Midbrain (tissue), 1 donor: ENCODE measurements around the gene LRRC34.

ENCODE experiments used
- DNase-seq: peaks from one replicate; lab custom pipeline; 2025; lab: John Stamatoyannopoulos, UW

LRRC34 gene

DNA sequence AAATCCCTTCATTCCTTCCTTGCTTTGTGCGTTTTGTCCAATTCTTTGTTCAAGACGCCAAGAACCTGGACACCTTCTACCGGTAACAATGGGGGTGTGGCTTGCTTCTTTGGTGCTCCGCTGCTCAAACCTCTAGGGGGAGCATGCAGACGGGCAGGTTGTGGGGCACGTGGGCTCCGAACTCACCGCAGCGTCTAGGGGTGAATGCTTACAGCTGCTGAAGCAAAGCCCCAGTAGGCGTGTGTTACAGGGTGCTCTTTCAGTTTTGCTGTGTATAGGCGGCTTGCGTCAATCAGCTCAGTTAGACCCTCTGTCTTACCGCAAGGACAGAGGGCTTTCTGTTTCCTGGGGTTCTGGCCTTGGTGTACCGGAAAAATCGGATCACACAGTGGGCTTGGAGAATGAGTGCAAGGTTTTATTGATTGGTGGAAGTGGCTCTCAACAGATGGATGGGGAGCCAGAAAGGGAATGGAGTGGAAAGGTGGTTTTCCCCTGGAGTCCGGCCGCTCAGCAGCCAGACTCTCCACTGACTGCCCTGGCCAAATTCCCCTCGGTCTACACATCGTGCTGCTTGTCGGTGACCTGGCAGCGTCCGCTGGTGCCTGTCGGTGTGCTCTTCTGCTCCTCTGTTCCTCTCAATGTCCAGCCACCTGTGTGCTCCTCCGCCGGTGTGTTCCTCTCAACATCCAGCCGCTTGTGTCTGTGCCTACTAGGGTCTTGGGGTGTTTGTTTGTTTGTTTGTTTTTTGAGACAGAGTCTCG is 1.2 kb upstream of the LRRC34 start:
- peak; percentile 11 for DNase-seq

DNA sequence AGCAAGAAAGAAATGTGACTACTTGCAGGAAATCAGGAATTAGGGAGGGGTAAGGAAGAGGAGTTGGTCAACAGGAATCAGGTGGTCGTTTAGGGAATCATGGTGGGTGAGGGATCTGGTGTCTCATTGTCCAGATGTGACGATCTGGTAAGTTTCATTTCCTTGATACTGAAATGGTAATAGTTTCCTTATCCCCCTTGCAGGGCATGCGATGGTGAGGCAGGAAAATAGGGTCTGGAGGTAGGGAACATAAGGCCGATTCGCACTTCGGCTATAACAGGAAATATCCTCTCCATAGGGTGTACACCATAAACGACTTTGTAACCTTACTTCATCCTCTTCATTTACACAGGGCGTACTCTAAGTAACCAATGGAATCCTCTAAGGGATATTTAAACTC is 574 bp upstream of the LRRC34 start:
- DNase-seq, result no peak

DNA sequence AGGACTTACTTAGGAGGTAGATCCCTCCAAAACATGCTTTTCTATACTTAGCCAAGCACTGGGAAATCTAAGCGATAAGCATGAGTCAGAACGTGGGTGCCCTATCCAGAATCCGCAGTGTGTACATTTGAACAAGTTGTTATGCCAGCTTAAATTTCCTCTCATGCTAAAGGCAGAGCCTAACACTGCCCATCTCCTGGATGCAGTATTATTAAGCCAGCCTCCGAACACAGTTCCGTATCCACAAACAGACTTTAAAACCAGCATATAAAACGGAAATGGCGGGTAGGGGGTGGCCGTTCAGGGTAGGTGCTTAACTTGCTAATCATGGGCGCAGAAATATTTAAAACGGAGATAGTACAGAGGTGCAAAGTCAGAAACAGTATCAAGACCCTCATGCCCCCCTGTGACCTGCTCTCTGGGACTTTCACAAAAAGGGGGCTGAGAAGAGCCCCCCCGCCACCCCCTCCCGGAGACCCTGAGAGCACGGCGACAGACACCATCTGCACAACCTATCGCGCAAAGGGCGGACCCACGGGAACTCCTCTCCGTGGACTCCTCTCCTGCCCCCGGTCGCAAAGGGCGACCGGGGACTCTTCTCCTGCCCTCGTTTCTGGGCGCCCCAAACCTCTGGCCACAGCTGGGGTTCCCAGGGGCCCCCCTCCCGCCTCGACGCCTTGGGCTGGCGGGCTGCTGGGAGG is 923 bp downstream of the LRRC34 start:
- peak; percentile 21 for DNase-seq

DNA sequence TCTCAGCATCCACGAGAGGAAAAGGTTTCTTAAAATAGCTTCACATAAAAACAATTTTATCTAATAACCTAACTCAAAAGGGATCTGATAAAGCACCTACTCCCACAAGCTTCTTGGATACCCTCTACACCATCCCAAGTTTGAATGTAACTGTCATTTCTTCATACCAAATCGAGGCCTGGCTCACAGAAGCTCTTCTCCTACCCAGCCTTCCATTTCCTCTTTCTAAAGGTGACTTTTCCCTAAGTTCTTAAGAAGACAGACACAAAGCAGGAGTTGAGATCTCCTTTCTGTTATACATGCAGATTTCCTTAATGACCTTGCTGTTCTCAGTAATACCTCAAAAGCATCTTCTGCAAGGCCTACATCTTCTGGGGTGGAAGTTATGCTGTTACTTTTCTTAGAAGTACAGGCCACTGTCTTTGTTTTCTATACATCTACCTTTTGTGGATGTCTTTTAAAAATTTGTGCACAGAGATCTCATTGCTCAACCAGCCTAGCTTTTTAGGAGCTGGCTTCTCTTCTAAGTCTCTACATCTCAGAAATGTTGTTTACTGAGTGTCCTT is 3.4 kb downstream of the LRRC34 start:
- DNase-seq, result no peak

DNA sequence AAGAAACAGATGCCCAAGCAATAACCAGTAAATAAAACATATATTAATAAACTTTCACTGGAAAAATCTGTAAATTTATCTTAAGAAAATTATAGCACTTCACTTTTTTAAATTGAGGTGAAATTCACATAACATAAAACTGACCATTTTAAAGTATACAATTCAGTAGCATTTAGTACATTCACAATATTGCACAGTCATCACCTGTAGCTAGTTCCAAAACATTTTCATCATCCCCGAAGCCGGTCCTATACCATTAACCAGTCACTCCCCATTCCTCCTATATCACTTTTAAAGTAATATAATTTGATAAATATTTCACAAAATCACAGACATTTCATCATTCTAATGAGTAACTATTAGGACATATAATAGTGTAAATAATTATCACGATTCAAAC is 8.0 kb downstream of the LRRC34 start:
- no peak for DNase-seq

DNA sequence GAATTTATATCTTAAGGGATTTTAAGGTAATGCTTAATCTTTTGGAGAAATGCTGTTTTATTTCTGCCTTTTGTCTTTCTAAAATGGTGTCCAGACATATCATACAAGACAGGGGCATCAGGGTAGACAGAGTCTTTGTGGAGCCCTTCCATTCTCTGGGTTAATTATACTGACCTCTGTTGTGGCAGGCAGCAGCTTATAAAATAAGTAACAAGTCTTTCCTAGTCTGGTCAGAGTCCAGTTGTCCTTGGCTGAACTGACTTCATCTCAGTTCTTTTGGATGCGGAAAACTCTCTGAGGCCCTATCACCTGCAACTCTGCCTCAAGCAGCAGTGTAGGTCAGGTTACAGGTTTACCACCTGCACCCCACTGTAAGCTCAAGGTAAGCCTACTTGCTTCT is 20.3 kb downstream of the LRRC34 start:
- DNase-seq, result no peak

DNA sequence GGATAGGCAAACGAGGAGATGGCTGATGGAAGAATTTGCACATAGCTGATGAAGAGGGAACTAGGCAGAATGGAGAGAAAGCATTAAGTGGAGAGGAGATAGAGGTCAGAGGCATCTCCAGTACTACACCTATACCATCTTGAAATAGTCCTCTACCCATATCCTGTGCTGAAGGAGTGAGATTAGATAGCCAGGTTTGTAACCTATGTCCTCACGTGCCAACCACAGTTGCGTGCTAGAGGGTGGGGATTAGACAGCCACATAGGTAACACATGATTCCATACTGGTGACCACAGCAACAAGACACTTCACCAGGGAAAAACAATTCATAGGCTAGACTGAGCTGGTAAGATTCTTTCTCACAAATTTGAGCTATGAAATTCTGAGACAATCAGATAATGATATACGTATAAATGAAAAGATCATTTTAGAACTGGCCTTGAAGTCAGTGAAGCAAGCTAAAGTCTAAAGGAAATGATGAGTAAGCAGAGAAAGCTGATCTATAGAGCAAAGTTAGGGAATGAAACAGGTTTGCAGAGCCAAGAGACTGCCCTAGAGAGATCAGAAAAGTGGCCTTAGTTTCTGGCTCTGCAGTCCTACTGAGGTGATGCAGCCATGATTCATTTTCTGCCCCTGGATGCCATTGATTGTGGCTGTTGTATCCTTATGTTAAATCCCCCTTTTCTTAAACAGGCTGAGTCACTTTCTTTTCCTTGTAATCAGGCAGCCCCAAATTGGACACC is 21.8 kb downstream of the LRRC34 start:
- no peak for DNase-seq

DNA sequence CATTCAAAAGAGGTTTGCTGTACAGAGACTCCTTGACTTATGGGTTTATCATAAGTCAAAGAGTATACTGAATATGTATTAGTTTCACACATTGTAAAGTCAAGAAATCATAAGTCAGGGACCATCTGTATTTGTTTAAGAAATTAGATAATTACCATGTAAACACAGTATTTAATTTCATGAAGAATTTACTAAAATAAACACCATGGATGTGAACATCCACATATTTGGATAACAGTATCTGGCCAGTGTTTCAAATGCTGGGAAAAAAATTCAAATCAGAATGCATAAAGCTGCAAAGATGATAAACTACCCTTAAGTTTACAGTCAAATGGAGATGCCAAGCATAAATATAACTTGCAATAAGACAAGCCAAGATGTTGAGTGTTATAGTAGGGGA is 22.5 kb downstream of the LRRC34 start:
- DNase-seq, result no peak

DNA sequence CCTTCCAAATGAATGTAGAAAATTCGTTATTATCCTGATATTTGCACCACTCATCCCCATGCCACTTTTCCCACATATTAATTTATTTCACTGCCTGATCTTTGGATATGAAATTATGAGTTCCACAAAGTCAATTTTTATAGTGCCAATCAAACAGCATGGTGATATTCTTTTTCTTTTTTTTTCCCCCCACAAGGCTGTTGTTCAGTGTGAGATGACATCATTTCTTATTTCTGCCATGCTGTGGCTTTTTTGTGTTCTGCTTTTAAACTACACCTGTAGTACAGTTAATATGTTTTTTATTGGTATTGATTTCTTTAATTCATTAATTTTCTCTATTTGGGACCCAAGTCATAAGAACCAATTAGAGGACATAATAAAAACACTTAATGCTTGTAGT is 24.9 kb downstream of the LRRC34 start:
- DNase-seq, result no peak

DNA sequence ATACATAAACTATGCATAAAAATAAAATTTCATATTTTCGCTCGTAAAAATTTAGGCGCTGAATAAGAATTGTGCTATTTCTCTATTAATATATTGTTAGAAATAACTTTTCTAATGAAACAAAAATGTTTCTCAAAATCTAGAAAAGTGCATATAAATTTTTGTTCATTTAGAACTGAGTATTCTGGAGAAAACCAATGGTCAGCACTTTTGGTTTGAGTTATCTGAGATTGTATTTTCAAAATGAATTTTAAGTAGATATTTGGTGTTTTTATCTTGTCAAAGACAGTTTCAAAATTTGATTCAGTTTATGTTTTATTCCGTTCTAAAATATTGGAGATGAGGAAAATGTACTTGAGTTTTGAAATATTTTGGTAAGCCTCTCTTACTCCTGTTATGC is 25.6 kb downstream of the LRRC34 start:
- no peak for DNase-seq

DNA sequence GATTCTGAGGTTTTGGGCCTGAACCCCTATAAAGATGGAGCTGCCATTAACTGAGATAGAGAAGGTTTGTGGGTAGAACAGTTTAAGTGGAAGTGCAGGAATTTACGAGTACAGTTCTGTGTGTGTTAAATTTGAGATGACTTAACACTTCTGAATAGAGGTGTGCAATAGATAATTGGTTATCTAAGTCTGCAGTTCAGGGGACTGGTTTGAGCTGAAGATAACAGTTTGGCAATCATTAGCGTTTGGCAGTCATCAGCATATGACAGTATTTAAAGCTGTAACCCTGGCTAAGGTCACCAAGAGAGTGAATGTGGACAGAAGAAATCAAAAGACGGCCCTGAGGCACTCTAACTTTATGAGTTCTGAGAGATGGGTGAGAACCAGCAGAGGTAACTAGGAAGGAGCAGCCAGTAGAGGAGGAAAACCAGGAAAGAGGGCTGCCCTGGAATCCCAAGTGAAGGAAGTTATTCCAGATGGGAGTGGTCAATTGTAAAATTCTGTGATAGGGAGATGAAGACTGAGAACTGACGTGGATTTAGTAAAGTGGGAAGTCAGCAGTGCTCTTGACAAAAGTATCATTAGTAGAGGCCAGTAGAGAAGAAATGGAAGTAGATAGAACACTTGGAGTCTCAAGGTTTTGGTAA is 31.4 kb downstream of the LRRC34 start:
- no peak for DNase-seq

DNA sequence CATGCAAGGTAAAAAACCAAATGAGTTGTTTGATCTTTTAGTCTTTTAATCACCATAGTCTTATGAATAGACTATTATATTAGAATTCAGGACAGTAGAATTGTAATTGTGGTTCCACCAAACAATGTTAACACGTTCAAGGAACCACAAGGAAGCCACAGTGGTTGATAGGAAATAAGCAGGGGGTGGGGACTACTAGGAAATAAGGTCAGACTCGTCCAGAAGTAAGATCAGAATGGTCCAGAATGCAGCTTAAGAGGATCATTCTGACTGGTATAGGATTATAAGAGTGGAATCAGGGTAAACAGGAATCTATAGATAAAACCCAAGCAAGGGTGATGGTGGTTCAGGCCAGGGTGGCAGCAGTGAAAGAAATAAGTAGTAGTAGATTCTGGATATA is 32.0 kb downstream of the LRRC34 start:
- DNase-seq, result no peak

DNA sequence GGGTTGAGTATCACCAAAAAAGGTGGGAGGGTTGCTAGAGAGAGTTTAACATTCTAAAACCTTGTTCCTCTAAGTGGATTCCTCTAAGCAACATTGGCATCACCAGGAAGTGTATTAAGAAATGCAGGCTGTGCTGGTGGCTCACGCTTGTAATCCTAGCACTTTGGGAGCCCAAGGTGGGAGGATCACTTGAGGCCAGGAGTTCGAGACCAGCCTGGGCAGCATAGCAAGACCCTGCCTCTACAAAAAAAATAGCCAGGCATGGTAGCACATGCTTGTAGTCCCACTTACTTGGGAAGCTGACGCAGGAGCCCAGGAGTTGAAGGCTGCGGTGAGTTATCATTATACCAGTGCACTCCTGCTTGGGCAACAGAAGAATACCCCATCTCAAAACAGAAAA is 34.9 kb downstream of the LRRC34 start:
- no peak for DNase-seq

DNA sequence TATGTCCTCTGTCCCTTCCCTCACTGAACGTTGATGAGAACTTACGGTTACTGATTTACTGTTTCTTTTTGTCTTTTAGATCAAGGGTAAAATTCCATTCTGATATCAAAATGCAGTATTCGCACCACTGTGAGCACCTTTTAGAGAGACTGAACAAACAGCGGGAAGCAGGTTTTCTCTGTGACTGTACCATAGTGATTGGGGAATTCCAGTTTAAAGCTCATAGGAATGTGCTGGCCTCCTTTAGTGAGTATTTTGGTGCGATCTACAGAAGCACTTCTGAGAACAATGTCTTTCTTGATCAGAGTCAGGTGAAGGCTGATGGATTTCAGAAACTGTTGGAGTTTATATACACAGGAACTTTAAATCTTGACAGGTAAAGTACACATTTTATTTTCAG is 38.5 kb downstream of the LRRC34 start:
- no peak for DNase-seq

DNA sequence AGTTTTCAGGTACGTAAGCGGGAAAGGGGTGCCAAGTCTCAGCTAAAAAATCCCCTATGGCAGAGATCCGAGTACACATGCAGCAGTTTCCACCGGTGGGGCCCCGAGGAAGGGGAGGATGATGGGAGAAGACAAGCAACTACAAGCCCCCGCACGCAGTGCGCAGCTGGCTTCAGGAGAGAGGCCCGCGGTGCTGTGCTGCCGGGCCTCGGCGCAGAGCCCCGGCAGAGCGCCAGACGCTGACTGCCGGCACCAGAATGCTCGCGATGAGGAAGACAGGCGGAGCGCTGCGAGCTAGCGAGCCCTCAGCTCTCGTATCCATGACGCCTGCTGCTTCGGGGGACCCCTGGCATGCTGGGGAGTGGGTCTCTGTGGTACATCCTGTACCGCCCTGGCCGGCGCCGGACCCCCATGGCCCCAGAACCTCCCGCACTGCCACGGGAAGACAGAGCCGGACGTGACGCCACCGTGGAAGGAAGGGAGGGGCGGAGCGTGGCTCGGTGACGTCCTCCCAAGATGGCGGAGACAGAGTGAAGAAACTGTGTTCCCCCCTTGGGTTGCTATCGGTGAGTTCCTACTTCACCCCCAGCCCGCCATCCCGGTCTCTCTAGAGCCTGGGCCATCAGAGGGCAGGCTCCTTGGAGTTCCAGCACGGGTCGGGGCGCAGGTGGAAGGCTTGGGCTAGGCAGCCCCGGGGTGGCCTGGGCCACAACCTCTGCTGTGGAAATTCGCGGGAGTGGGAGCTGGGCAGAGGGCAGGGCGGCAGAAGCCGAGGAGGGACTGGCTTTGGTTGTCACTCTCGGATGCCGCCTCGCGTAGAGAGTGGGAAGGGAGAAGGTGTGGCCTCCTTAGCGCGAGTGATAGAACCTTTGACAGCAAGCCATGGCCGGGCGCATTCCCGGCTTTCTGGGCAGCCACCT is 39.5 kb downstream of the LRRC34 start, which contains the start of gene MYNN:
MYNN (plus strand) TSS at position 500 of the 920 bp plus-strand sequence. CDS start 900 bp downstream, outside the sequence.
- peak; percentile 94 for DNase-seq

DNA sequence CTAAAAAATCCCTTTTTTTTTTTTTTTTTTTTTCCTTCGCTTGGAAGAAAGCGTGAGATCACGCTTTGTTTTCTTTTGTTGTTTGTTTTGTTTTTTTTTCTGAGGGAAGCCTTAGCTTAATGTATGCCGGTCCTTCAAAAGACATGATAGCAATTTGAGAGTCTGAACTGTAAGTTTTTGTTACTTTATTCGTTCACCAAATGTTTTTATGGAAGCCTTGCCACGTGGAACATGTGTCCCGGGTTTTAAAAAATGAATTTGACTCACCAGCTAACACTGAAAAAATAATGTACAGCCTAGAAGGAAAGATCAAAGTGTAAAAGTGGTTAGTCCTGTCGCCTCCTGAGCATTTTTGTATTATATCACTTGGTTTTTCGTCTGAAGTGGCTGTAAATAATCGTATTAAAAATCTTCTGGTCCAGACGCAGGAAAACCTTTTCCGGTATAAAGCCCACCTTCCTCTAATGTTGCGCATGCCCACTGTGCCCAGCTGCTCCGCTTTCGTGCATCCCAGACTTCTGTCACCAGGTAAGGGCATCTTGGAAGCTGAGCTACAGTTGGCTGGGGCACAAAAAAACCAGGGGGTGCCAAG is 40.3 kb downstream of the LRRC34 start:
- DNase-seq, result peak; percentile 89

DNA sequence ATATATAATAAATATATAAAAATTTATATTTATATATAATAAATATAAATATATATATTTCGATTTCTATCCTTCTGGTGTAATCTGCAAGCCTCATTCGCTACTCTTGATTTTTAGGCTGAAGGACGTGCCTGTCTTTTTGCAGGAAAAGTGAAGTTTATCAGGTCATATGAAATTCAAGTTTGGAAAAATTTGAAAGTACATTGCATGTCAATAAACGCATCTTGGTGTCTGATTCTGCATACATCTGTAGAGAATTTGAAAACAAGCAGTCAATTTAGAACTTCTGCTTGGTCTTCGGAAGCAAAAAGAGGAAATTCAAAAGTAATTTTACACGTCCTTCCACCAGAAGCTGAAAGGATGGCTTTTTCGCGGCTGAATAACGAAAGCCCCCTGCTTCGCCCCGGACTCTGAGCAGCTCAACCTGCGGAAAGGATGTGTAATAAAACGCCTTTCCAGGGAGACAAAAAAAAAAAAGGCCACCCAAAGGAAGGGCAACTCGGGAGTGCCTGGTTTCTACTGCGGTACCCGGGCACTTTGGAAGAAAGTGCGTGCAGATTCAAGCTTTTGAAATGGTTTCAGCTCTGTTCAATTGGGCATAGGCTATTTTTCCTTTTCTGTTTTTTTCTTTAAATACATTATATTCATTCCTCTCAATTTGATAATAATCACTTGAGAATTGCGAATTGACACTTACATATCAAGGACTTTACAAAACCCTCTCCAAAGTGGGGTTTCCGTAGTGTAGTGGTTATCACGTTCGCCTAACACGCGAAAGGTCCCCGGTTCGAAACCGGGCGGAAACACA is 41.0 kb downstream of the LRRC34 start:
- DNase-seq, result peak; percentile 79

DNA sequence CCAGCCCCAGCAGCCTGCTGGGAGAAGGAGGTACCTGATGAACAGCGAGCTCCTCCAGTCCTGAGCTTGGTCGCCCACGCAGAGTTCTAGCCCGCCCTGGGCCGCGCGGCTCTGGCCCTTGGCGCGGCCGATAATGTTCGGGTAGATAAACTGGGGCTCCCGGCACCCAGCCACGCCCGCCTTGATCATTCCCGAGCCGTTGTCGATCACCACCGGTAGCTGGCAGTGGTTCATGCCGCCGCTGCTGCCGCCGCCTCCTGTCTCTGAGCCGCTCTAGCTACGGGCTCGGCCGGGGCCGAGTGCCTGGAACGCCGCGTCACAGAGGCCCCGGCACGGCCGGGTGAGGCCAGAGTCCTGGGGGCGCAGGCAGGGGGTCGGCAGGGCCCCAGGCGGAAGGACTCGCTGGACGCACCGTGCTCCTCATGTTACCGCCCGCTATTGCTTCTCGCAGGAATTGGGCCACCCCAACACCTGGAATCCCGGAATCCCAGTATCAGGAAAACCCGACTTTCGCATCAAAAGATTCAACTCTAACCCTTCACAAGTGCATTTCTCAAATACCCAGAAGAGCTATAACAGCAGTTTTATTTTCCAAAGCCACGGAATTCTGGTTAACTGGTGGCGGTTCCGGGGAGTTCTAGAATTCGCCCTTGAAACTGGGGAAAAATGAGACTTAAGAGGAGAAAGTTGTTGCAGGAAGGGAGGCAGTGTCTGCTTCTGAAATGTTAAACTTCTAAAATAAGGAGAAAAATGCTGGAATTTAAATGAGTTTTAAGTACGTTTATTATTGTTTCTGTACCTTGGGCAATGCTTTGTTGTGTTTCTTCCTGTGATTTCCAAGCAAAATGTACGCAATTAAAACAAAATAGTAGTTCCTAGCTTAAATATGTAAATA is 43.2 kb downstream of the LRRC34 start, which contains the start of gene ACTRT3:
ACTRT3 (minus strand) TSS at position 275 of the 895 bp plus-strand sequence; CDS start at position 234, 41 bp downstream.
- peak; percentile 69 for DNase-seq
